GM23338 (cell line): ENCODE measurements around the gene LARP7. TPM values are rescaled to one million over a fixed set of nuclear protein-coding genes. Genes with fewer than 3 reads are reported as not detected.

ENCODE experiments used
- ATAC-seq: fragments of 200-7000 bp; cut with Tn5 transposase; 3 replicates; pipeline ENCODE4 v1.9.1; 2020
- DNase-seq: peaks from one replicate; pipeline ENCODE4 v3.0.0-alpha.2; 2015; ENCODE audit warnings: low spot score
- H2AFZ ChIP-seq: fragments of 200-600 bp; sonication (generic); 2 replicates; pipeline ENCODE4 v1.8.0; 2016; ENCODE audit warnings: antibody characterized with exemption, mild to moderate bottlenecking, moderate library complexity
- H3F3A ChIP-seq: fragments of 200-600 bp; sonication (generic); replicated peaks from 2 replicates; pipeline ENCODE4 v1.8.0; 2017; ENCODE audit warnings: antibody characterized with exemption, mixed run types, low read depth
- H3K27ac ChIP-seq: fragments of 200-600 bp; sonication (generic); 2 replicates; pipeline ENCODE4 v1.6.1; 2016; ENCODE audit warnings: low read depth
- H3K27me3 ChIP-seq: fragments of 200-600 bp; sonication (generic); 2 replicates; pipeline ENCODE4 v1.8.0; 2016; ENCODE audit warnings: mild to moderate bottlenecking, mixed run types, moderate library complexity; ENCODE audit not compliant: insufficient read depth
- H3K36me3 ChIP-seq: fragments of 200-600 bp; sonication (generic); 2 replicates; pipeline ENCODE4 v1.8.0; 2016; ENCODE audit warnings: mild to moderate bottlenecking; ENCODE audit not compliant: insufficient read depth
- H3K4me1 ChIP-seq: fragments of 200-600 bp; sonication (generic); 2 replicates; pipeline ENCODE4 v1.8.0; 2016; ENCODE audit warnings: mild to moderate bottlenecking, moderate library complexity; ENCODE audit not compliant: insufficient read depth
- H3K4me2 ChIP-seq: fragments of 200-600 bp; sonication (generic); 2 replicates; pipeline ENCODE4 v1.7.1; 2017; ENCODE audit warnings: mixed run types
- H3K4me3 ChIP-seq: fragments of 200-600 bp; sonication (generic); 2 replicates; pipeline ENCODE4 v1.6.1; 2016; ENCODE audit warnings: mixed run types
- H3K79me2 ChIP-seq: fragments of 200-600 bp; sonication (generic); replicated peaks from 2 replicates; pipeline ENCODE4 v1.8.0; 2017; ENCODE audit warnings: mild to moderate bottlenecking; ENCODE audit not compliant: insufficient read depth
- H3K9me2 ChIP-seq: fragments of 200-600 bp; sonication (generic); 2 replicates; pipeline ENCODE4 v1.8.0; 2017; ENCODE audit not compliant: insufficient read depth
- H4K20me1 ChIP-seq: fragments of 200-600 bp; sonication (generic); replicated peaks from 2 replicates; pipeline ENCODE4 v1.8.0; 2017; ENCODE audit warnings: mild to moderate bottlenecking; ENCODE audit not compliant: insufficient read depth
- H3K27ac Mint-ChIP-seq: 2 replicates; pipeline ENCODE4 v1.8.0; 2020; ENCODE audit warnings: inconsistent platforms, mild to moderate bottlenecking, moderate library complexity, mixed read lengths
- H3K27me3 Mint-ChIP-seq: 3 replicates; pipeline ENCODE4 v1.8.0; 2022; ENCODE audit warnings: low read depth, mild to moderate bottlenecking, moderate library complexity, mixed read lengths, inconsistent platforms; ENCODE audit not compliant: insufficient read depth, poor library complexity
- H3K36me3 Mint-ChIP-seq: 3 replicates; pipeline ENCODE4 v1.8.0; 2021; ENCODE audit warnings: low read depth, mild to moderate bottlenecking, inconsistent platforms, moderate library complexity, mixed read lengths
- H3K4me1 Mint-ChIP-seq: 3 replicates; pipeline ENCODE4 v1.8.0; 2020; ENCODE audit warnings: mild to moderate bottlenecking, inconsistent platforms, mixed read lengths
- H3K4me3 Mint-ChIP-seq: 3 replicates; pipeline ENCODE4 v1.8.0; 2021; ENCODE audit warnings: moderate library complexity, mild to moderate bottlenecking, inconsistent platforms, mixed read lengths
- H3K9me3 Mint-ChIP-seq: 3 replicates; pipeline ENCODE4 v1.8.0; 2020; ENCODE audit warnings: moderate library complexity, mild to moderate bottlenecking, inconsistent platforms, mixed read lengths
- CREB1 ChIP-seq: fragments of 250-450 bp; sonication (Bioruptor Pico); IDR thresholded peaks from 2 replicates; pipeline ENCODE4 v1.5.0; 2020; ENCODE audit warnings: low read depth, mild to moderate bottlenecking, moderate library complexity
- ETS1 ChIP-seq: IDR thresholded peaks from 2 replicates; pipeline ENCODE4 v1.6.1; 2016; ENCODE audit warnings: antibody characterized with exemption
- EZH2 ChIP-seq: fragments of 200-600 bp; sonication (generic); IDR thresholded peaks from one replicate; pipeline ENCODE4 v1.8.0; 2017; ENCODE audit warnings: antibody characterized with exemption, mild to moderate bottlenecking, low read depth; ENCODE audit not compliant: unreplicated experiment
- EZH2phosphoT487 ChIP-seq: fragments of 200-600 bp; sonication (generic); IDR thresholded peaks from one replicate; pipeline ENCODE4 v1.8.1; 2018; ENCODE audit warnings: antibody characterized with exemption; ENCODE audit not compliant: unreplicated experiment
- JUNB ChIP-seq: IDR thresholded peaks from one replicate; pipeline ENCODE4 v1.6.1; 2016; ENCODE audit warnings: antibody characterized with exemption; ENCODE audit not compliant: unreplicated experiment
- POLR2AphosphoS5 ChIP-seq: IDR thresholded peaks from 2 replicates; pipeline ENCODE4 v1.6.1; 2016; ENCODE audit warnings: antibody characterized with exemption, low read depth
- ZNF331 ChIP-seq: fragments of 250-450 bp; sonication (Bioruptor Pico); IDR thresholded peaks from 2 replicates; pipeline ENCODE4 v1.5.0; 2020; ENCODE audit warnings: low read depth, mild to moderate bottlenecking, moderate library complexity
- polyA plus RNA-seq: library from polyadenylated mRNA; unstranded; fragments of >200 nt; fragmentation: Nextera tagmentation; extraction: Ambion mirVana; gene quantifications from 2 replicates; pipeline ENCODE4 v1.2.1, GENCODE V29; 2016
- total RNA-seq: library from RNA; depleted of rRNA; stranded (reverse); fragments of >200 nt; shearing (Covaris generic); gene quantifications from 2 replicates; pipeline ENCODE4 v1.2.3, GENCODE V29; 2014
- TF ChIP-seq, protein P1 (sequence below), 2 experiments: fragments of 200-600 bp in 1 of 2; sonication (generic) in 1 of 2; conservative IDR thresholded peaks; 2 replicates each; pipeline versions ENCODE4 v1.5.1 to v1.6.1; 2016 to 2017; ENCODE audit warnings: antibody characterized with exemption in 2 of 2, low read depth in 2 of 2, mild to moderate bottlenecking in 2 of 2, moderate library complexity in 1 of 2
- TF ChIP-seq, protein P2 (sequence below): IDR thresholded peaks from one replicate; pipeline ENCODE4 v1.6.1; 2018; ENCODE audit warnings: antibody characterized with exemption; ENCODE audit not compliant: unreplicated experiment

Gene LARP7
- total and polyA plus RNA-seq, 2 experiments from 2014 or later = 25.8 to 157 TPM

DNA sequence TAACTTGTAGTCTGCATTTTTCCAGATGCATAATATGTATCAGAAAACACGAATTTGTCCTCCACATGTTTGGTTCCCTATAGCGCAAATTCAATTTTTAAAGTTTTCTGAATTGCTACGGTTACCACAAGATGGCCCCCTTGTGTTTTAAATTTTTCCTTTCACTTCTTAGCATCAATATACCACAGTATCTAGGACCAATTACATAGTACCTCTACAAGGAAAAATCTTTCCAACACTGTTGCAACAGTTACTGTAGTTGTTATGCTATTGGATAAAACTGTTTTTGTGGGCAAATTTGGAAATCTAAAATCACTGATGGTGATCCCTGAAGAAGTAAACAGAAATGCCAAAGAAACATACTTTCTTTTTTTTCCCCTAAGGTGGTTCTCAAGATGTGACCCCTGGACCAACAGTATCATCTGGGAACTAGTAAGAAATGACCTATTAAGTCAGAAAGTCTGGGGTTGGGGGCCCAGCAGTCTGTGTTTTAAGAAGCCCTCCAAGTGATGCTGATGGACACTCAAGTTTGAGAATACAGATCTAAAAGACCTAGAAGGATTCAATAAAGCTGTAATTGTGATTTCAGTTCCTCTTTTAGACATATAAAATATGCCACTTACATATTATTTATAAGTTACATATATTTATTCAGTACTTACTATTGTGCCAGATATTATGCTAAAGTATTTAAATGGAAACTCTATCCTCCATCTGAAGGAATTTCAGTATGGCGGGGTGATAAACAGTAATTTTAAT is 3.3 kb upstream of the LARP7 start:
- H3K4me3 ChIP-seq = no peak overlapping the region
- H4K20me1 ChIP-seq = no peaks in the 10 kb centered on the region
- no peaks in the 10 kb centered on the region for H3K27me3 ChIP-seq
- peaks cover 20% of the 10 kb centered on the region for H3K4me1 Mint-ChIP-seq
- H3K36me3 ChIP-seq = peaks cover 20% of the 10 kb centered on the region
- peaks cover 60% of the 10 kb centered on the region for H3K79me2 ChIP-seq
- H3K36me3 Mint-ChIP-seq = peaks cover 16% of the 10 kb centered on the region; the same call in 2 of the 3 replicates
- H3K9me2 ChIP-seq = no peaks in the 10 kb centered on the region
- H3F3A ChIP-seq = no peaks in the 10 kb centered on the region
- H3K4me1 ChIP-seq = peaks cover 19% of the 10 kb centered on the region
- peak overlapping the region; percentile 4; the same call in 1 of the 2 replicates for H3K4me2 ChIP-seq
- H3K9me3 Mint-ChIP-seq = no peaks in the 10 kb centered on the region
- no peak overlapping the region for H3K4me3 Mint-ChIP-seq
- no peak overlapping the region for H2AFZ ChIP-seq
- no peak overlapping the region for H3K27ac Mint-ChIP-seq
- H3K27me3 Mint-ChIP-seq = peaks cover 2% of the 10 kb centered on the region
- peak overlapping the region; percentile 15; the same call in 1 of the 2 replicates for H3K27ac ChIP-seq
- ATAC-seq = no peak
- TF ChIP-seq, protein P1, sequence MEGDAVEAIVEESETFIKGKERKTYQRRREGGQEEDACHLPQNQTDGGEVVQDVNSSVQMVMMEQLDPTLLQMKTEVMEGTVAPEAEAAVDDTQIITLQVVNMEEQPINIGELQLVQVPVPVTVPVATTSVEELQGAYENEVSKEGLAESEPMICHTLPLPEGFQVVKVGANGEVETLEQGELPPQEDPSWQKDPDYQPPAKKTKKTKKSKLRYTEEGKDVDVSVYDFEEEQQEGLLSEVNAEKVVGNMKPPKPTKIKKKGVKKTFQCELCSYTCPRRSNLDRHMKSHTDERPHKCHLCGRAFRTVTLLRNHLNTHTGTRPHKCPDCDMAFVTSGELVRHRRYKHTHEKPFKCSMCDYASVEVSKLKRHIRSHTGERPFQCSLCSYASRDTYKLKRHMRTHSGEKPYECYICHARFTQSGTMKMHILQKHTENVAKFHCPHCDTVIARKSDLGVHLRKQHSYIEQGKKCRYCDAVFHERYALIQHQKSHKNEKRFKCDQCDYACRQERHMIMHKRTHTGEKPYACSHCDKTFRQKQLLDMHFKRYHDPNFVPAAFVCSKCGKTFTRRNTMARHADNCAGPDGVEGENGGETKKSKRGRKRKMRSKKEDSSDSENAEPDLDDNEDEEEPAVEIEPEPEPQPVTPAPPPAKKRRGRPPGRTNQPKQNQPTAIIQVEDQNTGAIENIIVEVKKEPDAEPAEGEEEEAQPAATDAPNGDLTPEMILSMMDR (conservative IDR thresholded peaks at IDR 0.05; ENCODE audit: low read depth in 2 of 2) = peak; percentile 66 to 75
- TF ChIP-seq JUNB = no peak
- TF ChIP-seq POLR2AphosphoS5 = no peak
- DNase-seq = peak; percentile 67

DNA sequence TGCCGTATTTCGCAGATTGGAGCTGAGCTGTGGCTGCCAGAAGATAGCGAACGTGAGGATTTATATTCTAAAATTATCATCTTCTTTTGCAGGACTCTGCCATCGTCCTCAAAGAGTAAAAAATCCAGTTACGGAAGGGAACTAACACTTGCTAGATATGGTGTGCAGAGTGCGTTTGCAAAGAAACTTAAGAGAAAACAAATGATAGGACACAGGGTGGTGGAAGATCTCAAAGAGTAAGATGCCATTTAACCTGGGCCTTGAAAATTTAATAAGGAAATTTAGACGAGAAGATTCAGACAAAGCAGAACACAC is 566 bp downstream of the LARP7 start:
- DNase-seq (no peak), ATAC-seq (no peak)
- Mint-ChIP-seq H3K27me3 (peaks cover 4% of the 10 kb centered on the region), H3K27ac (no peak overlapping the region), H3K36me3 (peaks cover 15% of the 10 kb centered on the region), H3K9me3 (no peaks in the 10 kb centered on the region), H3K4me1 (peaks cover 36% of the 10 kb centered on the region), H3K4me3 (no peak overlapping the region)
- H3K79me2 ChIP-seq = peaks cover 86% of the 10 kb centered on the region
- peak overlapping the region; percentile 76 for H3K4me2 ChIP-seq
- H3K36me3 ChIP-seq = no peaks in the 10 kb centered on the region; the same call in 1 of the 2 replicates
- no peaks in the 10 kb centered on the region for H3K9me2 ChIP-seq
- H2AFZ ChIP-seq = no peak overlapping the region
- H3K4me1 ChIP-seq = peaks cover 27% of the 10 kb centered on the region
- TF ChIP-seq, protein P2, sequence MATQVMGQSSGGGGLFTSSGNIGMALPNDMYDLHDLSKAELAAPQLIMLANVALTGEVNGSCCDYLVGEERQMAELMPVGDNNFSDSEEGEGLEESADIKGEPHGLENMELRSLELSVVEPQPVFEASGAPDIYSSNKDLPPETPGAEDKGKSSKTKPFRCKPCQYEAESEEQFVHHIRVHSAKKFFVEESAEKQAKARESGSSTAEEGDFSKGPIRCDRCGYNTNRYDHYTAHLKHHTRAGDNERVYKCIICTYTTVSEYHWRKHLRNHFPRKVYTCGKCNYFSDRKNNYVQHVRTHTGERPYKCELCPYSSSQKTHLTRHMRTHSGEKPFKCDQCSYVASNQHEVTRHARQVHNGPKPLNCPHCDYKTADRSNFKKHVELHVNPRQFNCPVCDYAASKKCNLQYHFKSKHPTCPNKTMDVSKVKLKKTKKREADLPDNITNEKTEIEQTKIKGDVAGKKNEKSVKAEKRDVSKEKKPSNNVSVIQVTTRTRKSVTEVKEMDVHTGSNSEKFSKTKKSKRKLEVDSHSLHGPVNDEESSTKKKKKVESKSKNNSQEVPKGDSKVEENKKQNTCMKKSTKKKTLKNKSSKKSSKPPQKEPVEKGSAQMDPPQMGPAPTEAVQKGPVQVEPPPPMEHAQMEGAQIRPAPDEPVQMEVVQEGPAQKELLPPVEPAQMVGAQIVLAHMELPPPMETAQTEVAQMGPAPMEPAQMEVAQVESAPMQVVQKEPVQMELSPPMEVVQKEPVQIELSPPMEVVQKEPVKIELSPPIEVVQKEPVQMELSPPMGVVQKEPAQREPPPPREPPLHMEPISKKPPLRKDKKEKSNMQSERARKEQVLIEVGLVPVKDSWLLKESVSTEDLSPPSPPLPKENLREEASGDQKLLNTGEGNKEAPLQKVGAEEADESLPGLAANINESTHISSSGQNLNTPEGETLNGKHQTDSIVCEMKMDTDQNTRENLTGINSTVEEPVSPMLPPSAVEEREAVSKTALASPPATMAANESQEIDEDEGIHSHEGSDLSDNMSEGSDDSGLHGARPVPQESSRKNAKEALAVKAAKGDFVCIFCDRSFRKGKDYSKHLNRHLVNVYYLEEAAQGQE = no peak
- TF ChIP-seq POLR2AphosphoS5 (no peak), EZH2phosphoT487 (no peak), EZH2 (no peak), ZNF331 (CRISPR knock-in tag) (no peak), CREB1 (CRISPR knock-in tag) (0 out of 2 replicates have a peak, but pooled peaks have one; percentile 57), ETS1 (no peak)
- TF ChIP-seq, protein P1 (conservative IDR thresholded peaks at IDR 0.05; ENCODE audit: low read depth in 2 of 2) = no peak
- H4K20me1 ChIP-seq = no peaks in the 10 kb centered on the region
- no peaks in the 10 kb centered on the region for H3K27me3 ChIP-seq
- H3F3A ChIP-seq = no peaks in the 10 kb centered on the region
- H3K27ac ChIP-seq = peak overlapping the region; percentile 94
- peak overlapping the region; percentile 58 for H3K4me3 ChIP-seq
